Stimulated activated CD4-positive, alpha-beta T cell treated with anti-CD3 and anti-CD28 coated beads, TNF-alpha, amount 100 ng/mL, for 1 hour (primary cell): ENCODE data around the gene BOLA2B.

Source experiments
- DNase-seq, 3 donors: peaks; one replicate each; pipeline ENCODE4 v3.0.0-alpha.2; 2020; ENCODE audit warnings: low read depth in 3 of 3, low spot score in 1 of 3

The BOLA2B gene

DNA sequence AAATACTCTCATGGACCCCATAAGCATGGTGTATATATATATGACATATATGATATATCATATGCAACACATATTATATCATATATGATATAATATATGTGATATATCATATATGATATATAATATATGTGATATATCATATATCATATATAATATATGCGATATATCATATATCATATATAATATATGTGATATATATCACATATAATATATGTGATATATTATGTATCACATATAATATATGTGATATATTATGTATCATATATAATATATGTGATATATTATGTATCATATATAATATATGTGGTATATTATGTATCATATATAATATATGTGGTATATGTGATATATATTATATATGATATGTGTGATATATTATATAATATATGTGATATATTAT, 48.5 kb downstream of the BOLA2B start:
- DNase-seq = no peak

DNA sequence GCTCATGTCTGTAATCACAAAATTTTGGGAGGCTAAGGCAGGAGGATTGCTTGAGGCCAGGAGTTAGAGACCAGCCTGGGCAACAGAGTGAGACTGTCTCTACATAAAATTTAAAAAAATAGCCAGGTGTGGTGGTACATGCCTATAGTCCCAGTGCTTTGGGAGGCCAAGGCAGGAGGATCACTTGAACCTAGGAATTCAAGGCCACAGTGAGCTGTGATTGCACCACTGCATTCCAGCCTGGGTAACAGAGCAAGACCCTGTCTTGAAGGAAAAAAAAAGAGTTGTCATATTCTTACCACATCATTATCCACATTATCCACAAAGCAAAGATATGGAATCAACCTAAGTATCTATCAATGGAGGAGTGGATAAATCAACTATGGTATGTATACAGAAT, 49.4 kb downstream of the BOLA2B start:
- DNase-seq = no peak

DNA sequence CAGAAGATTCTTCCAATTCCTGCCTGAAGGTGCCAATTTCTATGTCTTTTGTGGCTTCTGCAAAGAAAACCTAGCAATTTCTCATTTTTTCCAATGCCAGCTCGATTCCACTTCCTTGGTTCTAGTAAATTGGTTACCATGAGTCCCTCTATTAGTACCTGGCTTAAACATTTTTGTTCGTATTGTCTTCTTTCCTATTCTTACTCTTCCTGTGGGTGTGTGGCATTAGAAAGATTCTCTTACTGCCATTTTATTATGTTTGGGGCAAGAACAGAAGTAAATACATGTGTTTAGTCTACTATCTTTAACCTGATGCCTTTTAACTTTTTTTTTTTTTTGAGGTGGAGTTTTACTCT, 50.1 kb downstream of the BOLA2B start:
- no peak for DNase-seq
